CD4-positive, alpha-beta T cell treated with Interleukin-10 for 1 hour (primary cell): ENCODE data around the gene TCF20.

Experiments
- DNase-seq: peaks from one replicate; pipeline ENCODE4 v3.0.0-alpha.2; 2020

TCF20 gene

GRCh38 chr22:42270510-42271190 lies at the start of gene TCF20:
Gene TCF20, minus strand, starts transcription at chr22:42270653. Its CDS starts 55,348 bp downstream, at chr22:42215305.
- DNase-seq = peak; percentile 86

- DNase-seq = no peak
These were observed 48.9 kb upstream of the TCF20 start for GRCh38 chr22:42319386-42319785.

- DNase-seq = no peak
These were observed 48.5 kb upstream of the TCF20 start for GRCh38 chr22:42318967-42319366.

- no peak for DNase-seq
These were observed 47.5 kb upstream of the TCF20 start for GRCh38 chr22:42317691-42318547.

- peak; percentile 72 for DNase-seq
These were observed 46.6 kb upstream of the TCF20 start for GRCh38 chr22:42317008-42317407.

GRCh38 chr22:42315392-42315756 lies 44.9 kb upstream of the TCF20 start:
- DNase-seq = no peak

GRCh38 chr22:42314709-42315391 lies 44.4 kb upstream of the TCF20 start:
- DNase-seq = no peak

GRCh38 chr22:42313804-42314581 lies 43.5 kb upstream of the TCF20 start:
- DNase-seq = peak; percentile 55

- no peak for DNase-seq
These were observed 42.8 kb upstream of the TCF20 start for GRCh38 chr22:42313204-42313603.

- no peak for DNase-seq
These were observed 40.0 kb upstream of the TCF20 start for GRCh38 chr22:42310291-42311015.

- DNase-seq = no peak
These were observed 39.4 kb upstream of the TCF20 start for GRCh38 chr22:42309865-42310264.

GRCh38 chr22:42308892-42309468 lies 38.5 kb upstream of the TCF20 start:
- no peak for DNase-seq

- no peak for DNase-seq
These were observed 37.5 kb upstream of the TCF20 start for GRCh38 chr22:42307806-42308563.

GRCh38 chr22:42306010-42306409 lies 35.6 kb upstream of the TCF20 start:
- no peak for DNase-seq

- DNase-seq = no peak
These were observed 33.9 kb upstream of the TCF20 start for GRCh38 chr22:42304324-42304790.

- peak; percentile 30 for DNase-seq
These were observed 33.2 kb upstream of the TCF20 start for GRCh38 chr22:42303396-42304323.

- no peak for DNase-seq
These were observed 31.3 kb upstream of the TCF20 start for GRCh38 chr22:42301742-42302102.

GRCh38 chr22:42301077-42301741 lies 30.8 kb upstream of the TCF20 start:
- no peak for DNase-seq
